Activated T-helper 2 cell treated with anti-CD3 and anti-CD28 coated beads, Interferon-gamma antibody, Interleukin-2, Interleukin-4, amounts not matched to agents 10 μg/mL and 5 μg/mL and 100 μg/mL, durations not matched to agents 14 hours and 24 hours and 36 hours (primary cell): ENCODE measurements around the gene CRYAA. TPM values are rescaled to one million over a fixed set of nuclear protein-coding genes. Genes with fewer than 3 reads are reported as not detected.
"Not testable (repeated sequence)": the region's sequence is repeated elsewhere in the genome, so short reads cannot be mapped to it uniquely, and the experiment has no call there.

Experiments used
- DNase-seq: peaks from one replicate; pipeline ENCODE4 v3.0.0; 2021; ENCODE audit warnings: low spot score
- H3K27ac Mint-ChIP-seq: one replicate; pipeline ENCODE4 v1.8.0; 2021; ENCODE audit warnings: mixed read lengths
- H3K27me3 Mint-ChIP-seq: one replicate; pipeline ENCODE4 v1.8.0; 2021; ENCODE audit warnings: low read depth, mixed read lengths
- H3K36me3 Mint-ChIP-seq: one replicate; pipeline ENCODE4 v1.8.0; 2021; ENCODE audit warnings: low read depth, mixed read lengths
- H3K4me1 Mint-ChIP-seq: one replicate; pipeline ENCODE4 v1.8.0; 2021; ENCODE audit warnings: low read depth, mixed read lengths
- H3K4me3 Mint-ChIP-seq: one replicate; pipeline ENCODE4 v1.8.0; 2021; ENCODE audit warnings: low read depth, mild to moderate bottlenecking, moderate library complexity, mixed read lengths
- H3K9me3 Mint-ChIP-seq: one replicate; pipeline ENCODE4 v1.8.0; 2021; ENCODE audit warnings: mixed read lengths
- intact Hi-C: fragments of 100-400 bp; cut with micrococcal nuclease; formaldehyde crosslinking; loops from one replicate; pipeline ENCODE4 v1.15.1; 2023
- total RNA-seq: library from RNA; stranded (reverse); gene quantifications from 2 replicates; pipeline ENCODE4 v1.2.3, GENCODE V29; 2022

The CRYAA gene
- total RNA-seq, 1 donor from 2014 or later: not detected

DNA sequence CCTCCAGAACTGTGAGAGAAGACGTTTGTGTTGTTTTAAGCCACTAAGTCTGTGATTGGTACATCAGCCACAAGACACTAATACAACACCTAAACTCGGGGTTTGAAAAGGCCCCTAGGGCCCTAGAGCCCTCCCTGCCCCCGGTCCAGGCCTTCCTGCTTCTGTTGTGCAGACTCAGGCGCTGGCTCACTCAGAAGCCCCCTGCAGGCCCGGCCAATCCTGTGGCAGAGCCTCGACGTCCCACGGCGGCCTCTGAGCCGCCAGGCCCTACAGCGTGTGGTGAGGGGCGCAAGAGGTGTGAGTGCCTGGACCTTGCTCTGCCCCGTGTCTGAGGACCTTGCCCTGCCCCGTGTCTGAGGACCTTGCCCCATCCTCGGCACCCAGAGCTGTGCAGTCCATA, 3.1 kb upstream of the CRYAA start:
- H3K4me3 Mint-ChIP-seq, H3K4me1 Mint-ChIP-seq, H3K27ac Mint-ChIP-seq, DNase-seq, intact Hi-C loops, H3K9me3 Mint-ChIP-seq, H3K27me3 Mint-ChIP-seq, H3K36me3 Mint-ChIP-seq: not testable (repeated sequence)

DNA sequence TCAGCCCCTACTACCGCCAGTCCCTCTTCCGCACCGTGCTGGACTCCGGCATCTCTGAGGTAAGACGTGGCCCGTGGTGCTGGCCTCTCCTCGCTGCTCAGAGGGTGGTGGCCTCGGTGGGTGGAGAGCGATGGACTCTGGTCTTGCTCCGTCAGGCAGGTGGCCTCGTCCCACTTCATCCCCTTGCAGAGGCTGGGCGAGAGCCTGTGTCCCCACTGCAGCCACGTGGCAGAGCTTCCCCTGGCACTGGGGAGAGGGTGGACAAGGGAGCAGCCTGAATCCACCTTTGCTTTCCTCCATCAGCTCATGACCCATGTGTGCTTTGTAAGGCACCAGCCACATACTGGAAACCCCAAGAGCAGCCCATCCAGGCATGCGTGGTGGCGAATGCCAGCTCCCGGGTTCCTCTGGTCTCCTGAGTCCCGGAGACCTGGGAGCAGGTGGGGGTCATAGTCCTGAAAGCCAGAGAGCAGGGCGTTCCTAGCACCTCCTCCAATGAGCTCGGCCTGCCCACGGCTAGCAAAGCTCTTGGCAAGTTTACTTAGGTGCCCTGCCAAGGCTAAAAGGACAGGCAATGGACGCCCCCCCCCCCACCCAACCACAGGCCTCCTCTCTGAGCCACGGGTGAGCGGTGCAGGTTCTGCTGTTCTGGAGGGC, 550 bp downstream of the CRYAA start:
- H3K36me3 Mint-ChIP-seq, H3K27ac Mint-ChIP-seq, H3K4me3 Mint-ChIP-seq, DNase-seq, H3K9me3 Mint-ChIP-seq, H3K27me3 Mint-ChIP-seq, intact Hi-C loops, H3K4me1 Mint-ChIP-seq: not testable (repeated sequence)

DNA sequence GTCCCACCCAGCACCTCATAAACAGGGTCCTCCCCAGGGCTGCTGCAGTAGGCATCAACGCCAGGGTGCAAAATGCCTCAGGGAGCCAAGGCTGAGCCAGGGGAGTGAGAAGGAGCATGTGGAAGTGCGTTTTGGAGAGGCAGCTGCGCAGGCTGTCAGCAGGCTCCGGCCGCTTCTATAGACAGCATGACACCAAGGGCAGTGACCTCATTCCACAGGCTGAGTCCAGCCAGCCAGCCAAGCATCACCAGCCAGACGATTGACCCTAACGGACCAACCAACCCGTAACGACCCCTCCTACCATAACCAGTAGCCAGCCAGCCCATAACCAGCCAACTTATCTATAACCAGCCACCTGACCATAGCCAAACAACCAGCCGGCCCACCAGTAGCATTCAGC, 1.1 kb downstream of the CRYAA start:
- DNase-seq, H3K4me3 Mint-ChIP-seq, intact Hi-C loops, H3K27ac Mint-ChIP-seq, H3K4me1 Mint-ChIP-seq, H3K9me3 Mint-ChIP-seq, H3K36me3 Mint-ChIP-seq, H3K27me3 Mint-ChIP-seq: not testable (repeated sequence)

DNA sequence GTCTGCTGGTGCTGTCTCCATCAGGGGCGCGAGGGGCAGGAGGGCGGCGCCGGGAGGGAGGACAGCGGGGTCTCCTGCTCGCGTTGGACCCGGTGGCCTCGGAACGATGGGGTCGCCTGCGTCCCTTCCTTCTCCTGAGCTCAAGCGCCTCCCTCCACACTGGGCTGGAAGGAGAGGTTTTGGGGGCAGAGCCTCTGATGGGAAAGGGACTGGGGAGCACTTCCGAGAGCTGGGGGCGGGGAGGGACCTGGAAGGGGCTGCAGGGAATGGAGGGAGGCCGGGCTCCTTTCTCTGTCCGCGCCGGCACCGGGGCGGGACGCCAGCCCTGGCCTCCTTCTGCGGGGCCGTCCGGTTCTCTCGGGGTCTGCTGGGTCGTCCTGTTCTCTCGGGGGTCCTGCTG, 4.0 kb downstream of the CRYAA start:
- H3K27ac Mint-ChIP-seq, H3K9me3 Mint-ChIP-seq, H3K4me3 Mint-ChIP-seq, DNase-seq, H3K36me3 Mint-ChIP-seq, intact Hi-C loops, H3K27me3 Mint-ChIP-seq, H3K4me1 Mint-ChIP-seq: not testable (repeated sequence)

DNA sequence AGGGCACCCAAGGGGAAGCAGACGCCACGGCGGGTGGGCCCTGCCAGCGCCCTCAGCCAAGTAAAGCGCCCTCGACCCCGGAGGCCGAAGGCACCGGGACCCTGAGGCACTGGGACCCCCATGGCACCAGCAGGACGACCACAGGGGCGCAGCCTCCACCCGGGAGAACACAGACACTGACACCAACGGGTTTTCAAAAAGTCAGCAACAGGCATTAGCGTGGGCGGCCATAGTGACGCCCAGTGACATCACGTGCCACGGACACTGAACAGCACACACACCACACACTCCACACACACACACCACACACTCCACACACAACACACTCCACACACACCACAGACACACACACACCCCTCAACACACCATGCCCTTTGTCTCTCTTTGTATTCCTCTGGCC, 4.6 kb downstream of the CRYAA start:
- H3K36me3 Mint-ChIP-seq, H3K27ac Mint-ChIP-seq, H3K9me3 Mint-ChIP-seq, DNase-seq, H3K27me3 Mint-ChIP-seq, H3K4me3 Mint-ChIP-seq, H3K4me1 Mint-ChIP-seq, intact Hi-C loops: not testable (repeated sequence)

DNA sequence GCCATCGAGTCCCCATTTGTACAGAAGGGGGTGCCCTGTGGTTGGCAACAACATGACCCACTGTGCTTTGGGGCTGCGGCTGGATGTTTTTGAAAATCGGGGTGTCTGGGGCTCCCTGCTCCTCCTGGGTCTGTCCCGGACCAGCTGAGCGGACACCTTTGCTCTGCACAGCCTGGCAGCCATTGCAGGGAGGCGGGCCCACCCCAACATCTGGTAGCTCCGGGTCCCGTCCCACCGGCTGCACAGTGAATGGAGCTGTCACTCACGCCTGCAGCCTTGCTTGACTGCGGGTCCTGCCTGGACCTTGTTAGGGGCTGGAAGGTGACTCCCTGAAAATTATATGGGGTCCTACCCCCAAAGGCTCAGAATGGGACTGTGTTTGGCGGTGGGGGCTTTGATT, 5.1 kb downstream of the CRYAA start:
- H3K4me3 Mint-ChIP-seq, H3K36me3 Mint-ChIP-seq, H3K27ac Mint-ChIP-seq, DNase-seq, H3K27me3 Mint-ChIP-seq, H3K4me1 Mint-ChIP-seq, intact Hi-C loops, H3K9me3 Mint-ChIP-seq: not testable (repeated sequence)

DNA sequence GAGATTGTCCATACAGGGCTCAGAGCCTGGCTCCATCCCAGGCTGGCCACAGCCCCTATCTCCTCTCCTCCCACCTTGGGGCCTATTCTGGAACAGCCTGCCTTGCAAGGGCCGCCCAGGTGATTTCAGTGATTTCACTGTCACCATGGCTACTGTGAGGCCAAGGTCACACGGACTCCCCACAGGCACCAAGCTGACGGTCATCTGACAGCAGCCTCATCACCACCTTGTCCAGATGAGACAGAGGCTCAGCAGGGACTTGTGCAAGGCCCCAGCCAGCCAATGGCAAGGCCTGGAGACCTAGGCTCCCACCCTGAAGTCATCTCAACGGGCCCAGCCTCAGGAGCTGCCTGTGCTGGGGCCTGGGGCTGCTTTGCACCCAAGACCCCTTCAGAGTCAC, 6.2 kb downstream of the CRYAA start:
- DNase-seq, H3K4me3 Mint-ChIP-seq, H3K36me3 Mint-ChIP-seq, H3K27me3 Mint-ChIP-seq, H3K4me1 Mint-ChIP-seq, H3K27ac Mint-ChIP-seq, H3K9me3 Mint-ChIP-seq, intact Hi-C loops: not testable (repeated sequence)

DNA sequence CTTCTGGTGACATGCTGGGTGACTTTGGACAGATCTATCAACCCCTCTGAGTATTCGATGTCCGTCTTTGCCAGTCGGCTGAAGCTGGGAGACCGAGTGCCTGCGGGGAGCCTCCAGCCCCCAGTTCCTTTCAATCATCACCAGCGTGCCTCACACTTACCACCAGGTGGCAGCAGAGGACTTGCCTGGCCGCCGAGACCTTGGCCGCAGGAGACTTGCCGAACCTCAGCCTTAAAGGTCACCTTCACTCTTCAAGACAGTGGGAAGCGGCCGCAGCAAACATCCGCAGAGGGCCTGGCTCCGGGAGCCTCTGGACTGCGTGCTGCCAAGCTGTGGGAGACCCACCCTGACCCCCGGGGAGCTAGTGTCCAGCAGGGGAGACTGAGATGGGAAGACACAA, 7.8 kb downstream of the CRYAA start:
- DNase-seq: not testable (repeated sequence)

DNA sequence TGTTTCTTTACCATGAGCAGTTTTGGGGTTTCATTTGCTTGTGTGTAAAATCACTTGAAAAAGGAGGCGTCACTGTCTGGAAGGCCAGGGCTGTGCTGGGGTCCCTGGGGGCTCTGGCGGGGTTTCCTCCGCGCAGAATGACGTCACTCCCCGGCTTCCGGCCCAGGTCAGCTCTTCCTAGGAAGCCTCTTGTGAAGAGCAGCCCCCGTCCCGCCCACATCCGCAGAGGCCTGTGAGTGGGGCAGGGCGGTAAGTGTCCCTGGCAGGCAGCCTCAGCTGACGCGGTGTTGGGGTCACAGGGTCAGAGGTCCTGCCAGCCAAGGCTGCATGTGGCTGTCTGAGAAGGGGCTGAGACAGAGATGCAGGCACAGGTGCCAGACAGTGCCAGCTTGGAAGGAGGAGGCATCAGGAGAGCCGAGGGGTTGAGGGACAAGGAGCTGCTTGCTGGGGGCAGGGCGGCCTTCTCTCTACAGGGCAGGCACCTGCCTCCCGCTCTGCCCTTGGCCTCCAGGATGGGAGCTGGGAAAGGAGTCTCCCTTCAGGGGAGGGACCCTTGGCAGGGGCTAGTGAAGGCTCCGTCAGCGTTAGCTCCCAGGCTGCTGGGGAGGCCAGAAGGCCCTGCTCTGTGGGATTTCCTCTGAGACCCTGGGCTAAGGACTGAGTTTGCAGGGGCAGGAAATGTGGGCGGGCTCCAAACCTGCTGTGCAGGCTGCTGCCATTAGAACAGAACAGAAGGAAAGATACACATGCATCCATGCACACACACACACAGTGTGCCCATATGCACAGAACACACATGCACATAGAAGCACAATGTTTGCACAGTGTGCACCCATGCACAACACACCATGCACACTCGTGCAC, 8.5 kb downstream of the CRYAA start:
- not testable (repeated sequence) for H3K9me3 Mint-ChIP-seq

More for the DNA sequence above, 7.8 kb downstream of the CRYAA start:
- H3K4me3 Mint-ChIP-seq, H3K27me3 Mint-ChIP-seq, H3K27ac Mint-ChIP-seq, H3K4me1 Mint-ChIP-seq, intact Hi-C loops, H3K9me3 Mint-ChIP-seq, H3K36me3 Mint-ChIP-seq: not testable (repeated sequence)

DNA sequence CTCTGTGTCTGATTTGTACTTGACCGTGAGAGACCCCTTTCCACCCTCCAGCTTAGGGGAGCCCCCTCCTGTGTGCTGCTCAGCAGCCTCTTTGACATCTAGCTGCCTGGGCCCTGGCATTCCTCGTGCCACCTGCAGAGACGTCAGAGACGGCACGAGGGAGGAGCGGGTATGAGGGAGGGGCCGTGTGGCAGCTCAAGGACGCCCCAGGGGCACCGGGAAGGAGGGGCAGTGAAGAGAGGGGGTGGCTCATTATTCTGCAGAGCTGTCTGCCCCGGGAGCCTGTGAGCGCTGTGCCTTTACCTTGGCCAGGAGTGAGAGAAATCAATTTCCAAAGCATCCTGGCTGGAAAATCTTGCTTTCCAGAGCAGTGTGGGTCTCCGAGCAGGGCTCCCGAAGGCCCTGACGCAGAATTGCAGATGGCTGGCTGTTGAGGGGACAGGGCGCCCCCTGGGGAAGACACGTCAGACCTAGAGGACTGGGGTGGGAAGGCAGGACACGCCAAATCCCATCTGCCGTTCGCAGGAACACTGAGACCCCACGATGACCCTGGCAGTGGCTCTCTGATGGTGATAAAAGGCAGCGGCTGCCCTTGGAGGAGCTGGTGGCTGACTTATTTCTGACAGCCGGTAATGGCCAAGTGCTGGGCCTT, 9.5 kb downstream of the CRYAA start:
- H3K27ac Mint-ChIP-seq, DNase-seq, H3K27me3 Mint-ChIP-seq, H3K9me3 Mint-ChIP-seq, intact Hi-C loops, H3K36me3 Mint-ChIP-seq, H3K4me3 Mint-ChIP-seq, H3K4me1 Mint-ChIP-seq: not testable (repeated sequence)

More for the DNA sequence above, 8.5 kb downstream of the CRYAA start:
- H3K27ac Mint-ChIP-seq, H3K4me3 Mint-ChIP-seq, DNase-seq, intact Hi-C loops, H3K36me3 Mint-ChIP-seq, H3K4me1 Mint-ChIP-seq, H3K27me3 Mint-ChIP-seq: not testable (repeated sequence)

DNA sequence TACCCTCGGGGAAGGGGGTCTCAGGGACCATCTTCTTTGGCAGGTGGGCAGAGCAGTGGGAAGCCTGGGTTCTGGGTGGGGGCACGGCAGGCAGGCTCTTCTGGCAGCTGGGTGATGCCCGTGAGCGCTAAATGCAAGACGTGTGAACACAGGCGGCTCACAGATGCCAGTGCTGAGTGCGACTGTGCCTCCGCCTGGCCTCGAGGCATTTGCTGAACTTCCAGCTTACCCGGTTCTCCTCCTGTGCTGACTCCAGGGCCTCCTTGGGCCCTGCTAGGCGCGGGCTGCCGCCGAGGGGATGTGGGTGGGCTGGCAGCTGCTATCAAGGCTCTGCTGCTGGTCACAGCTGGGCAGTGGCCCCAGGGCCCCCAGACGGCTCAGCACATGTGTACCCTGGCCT, 12.2 kb downstream of the CRYAA start:
- H3K36me3 Mint-ChIP-seq, DNase-seq, H3K27me3 Mint-ChIP-seq, H3K4me3 Mint-ChIP-seq, H3K27ac Mint-ChIP-seq, intact Hi-C loops, H3K4me1 Mint-ChIP-seq, H3K9me3 Mint-ChIP-seq: not testable (repeated sequence)

DNA sequence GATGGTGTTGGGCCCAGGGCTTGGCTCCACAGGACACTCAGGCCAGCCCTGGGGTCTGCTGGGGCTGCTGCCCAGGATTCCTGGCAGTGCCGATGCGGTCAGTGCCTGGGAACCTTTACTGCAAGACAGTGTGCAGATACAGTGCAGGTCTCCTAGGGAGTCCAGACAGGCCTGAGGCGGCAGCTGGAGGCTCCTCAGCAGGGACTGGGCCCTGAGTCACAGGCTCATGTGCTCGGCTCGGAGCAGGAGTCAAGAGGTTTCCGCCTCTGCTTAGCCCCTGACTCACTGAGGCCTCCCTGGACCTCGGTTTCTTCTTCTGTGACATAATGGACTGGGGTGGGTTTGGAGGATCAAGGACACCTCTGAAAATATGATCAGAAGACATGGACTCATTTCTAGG, 18.5 kb downstream of the CRYAA start:
- H3K9me3 Mint-ChIP-seq, intact Hi-C loops, H3K27me3 Mint-ChIP-seq, H3K36me3 Mint-ChIP-seq, H3K4me1 Mint-ChIP-seq, H3K27ac Mint-ChIP-seq, H3K4me3 Mint-ChIP-seq, DNase-seq: not testable (repeated sequence)

DNA sequence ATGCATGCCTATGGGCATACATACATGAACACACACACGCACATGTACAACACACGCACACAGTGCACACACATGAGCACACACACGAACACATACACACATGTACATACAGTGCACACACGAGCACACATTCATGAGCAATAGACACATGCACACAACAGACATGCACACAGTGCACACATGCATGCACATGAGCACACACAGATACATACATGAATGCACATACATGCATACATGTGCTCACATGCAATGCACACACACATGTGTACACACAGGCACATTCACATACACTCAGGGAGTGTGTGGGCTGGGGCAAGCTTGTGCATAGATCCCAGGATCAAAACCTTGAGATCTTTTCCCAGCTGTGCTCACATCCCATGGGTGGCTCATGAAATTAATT, 18.9 kb downstream of the CRYAA start:
- Mint-ChIP-seq H3K4me3 (no peak overlapping the region), H3K36me3 (no peaks in the 10 kb centered on the region), H3K9me3 (no peaks in the 10 kb centered on the region), H3K27ac (no peak overlapping the region), H3K27me3 (no peaks in the 10 kb centered on the region), H3K4me1 (no peaks in the 10 kb centered on the region)
- no peak for DNase-seq
- intact Hi-C loops: no loop called here
